K562 (cell line): ENCODE measurements around the gene HS6ST1. TPM values are rescaled to one million over a fixed set of nuclear protein-coding genes. Genes with fewer than 3 reads are reported as not detected.
A peak's percentile ranks its signal among the peaks of the same experiment; 100 is the strongest.

ENCODE experiments used
- ATAC-seq: fragments of 200-7000 bp; cut with Tn5 transposase; 3 replicates; pipeline ENCODE4 v1.9.1; 2020; ENCODE audit warnings: moderate library complexity
- BruUV-seq: library from RNA; stranded (reverse); fragments of 400-500 nt; replicated peaks from 2 replicates; lab custom pipeline; 2021; lab: Mats Ljungman, UMichigan
- CTCF ChIA-PET: fragments of 300-600 bp; formaldehyde crosslinking; extraction: SDS; loops from one replicate; lab custom pipeline; 2021; ENCODE audit warnings: low intra/inter-chr PET ratio; lab: Yijun Ruan, JAX
- POLR2A ChIA-PET: fragments of 300-600, 350-650 bp; sonication (Branson Sonifier 250); formaldehyde crosslinking; extraction: SDS; loops from one replicate; lab custom pipeline; 2021; ENCODE audit warnings: antibody characterized with exemption, inconsistent platforms; lab: Yijun Ruan, JAX
- DNase-seq, 4 experiments: peaks; one replicate each; pipeline versions ENCODE4 v3.0.0 to v3.0.0-alpha.2; 2011 to 2018; ENCODE audit warnings: low spot score in 3 of 4, mixed read lengths in 3 of 4; ENCODE audit errors: extremely low read depth in 1 of 4
- FAIRE-seq: peaks from 2 replicates; lab custom pipeline; 2011; peaks lifted over from hg19 to GRCh38; lab: Jason Lieb, UNC
- H2AFZ ChIP-seq: 2 replicates; pipeline ENCODE4 v1.6.0; 2011; ENCODE audit warnings: low read depth, low read length, control low read depth, inconsistent platforms
- H3K27ac ChIP-seq: fragments of 200-600 bp; 3 replicates; pipeline ENCODE4 v1.8.0; 2011; ENCODE audit warnings: low read depth, mild to moderate bottlenecking, control low read depth, inconsistent platforms, low read length, moderate library complexity, mixed read lengths; ENCODE audit errors: extremely low read depth
- H3K27me3 ChIP-seq, 2 experiments: fragments of 300-600 bp in 1 of 2; 2 replicates in 1 of 2; 3 replicates in 1 of 2; pipeline versions ENCODE4 v1.6.0 to v1.8.0; 2011; ENCODE audit warnings: inconsistent platforms in 2 of 2, low read length in 2 of 2, mild to moderate bottlenecking in 1 of 2, mixed read lengths in 1 of 2, moderate library complexity in 1 of 2; ENCODE audit not compliant: control insufficient read depth in 2 of 2, insufficient read depth in 2 of 2
- H3K36me3 ChIP-seq: fragments of 300-600 bp; 3 replicates; pipeline ENCODE4 v1.8.0; 2011; ENCODE audit warnings: mild to moderate bottlenecking, low read length, inconsistent platforms; ENCODE audit not compliant: control insufficient read depth, insufficient read depth
- H3K4me1 ChIP-seq, 2 experiments: fragments of 200-600 bp in 1 of 2; replicated peaks in 1 of 2; 2 replicates in 1 of 2; 3 replicates in 1 of 2; pipeline versions ENCODE4 v1.5.1 to v1.8.0; 2011; ENCODE audit warnings: inconsistent platforms in 2 of 2, low read length in 2 of 2, mild to moderate bottlenecking in 1 of 2, mixed read lengths in 1 of 2, moderate library complexity in 1 of 2; ENCODE audit not compliant: control insufficient read depth in 2 of 2, insufficient read depth in 2 of 2
- H3K4me2 ChIP-seq: 2 replicates; pipeline ENCODE4 v1.6.1; 2011; ENCODE audit warnings: low read length, control low read depth, inconsistent platforms, mixed read lengths; ENCODE audit not compliant: insufficient read depth
- H3K4me3 ChIP-seq: fragments of 200-600 bp; sonication (generic), shearing (Covaris generic); 2 replicates; pipeline ENCODE4 v1.5.1; 2016; ENCODE audit warnings: control low read depth, inconsistent platforms
- H3K79me2 ChIP-seq: fragments of 200-600 bp; 3 replicates; pipeline ENCODE4 v1.8.0; 2011; ENCODE audit warnings: low read length, inconsistent platforms; ENCODE audit not compliant: control insufficient read depth, insufficient read depth
- H3K9ac ChIP-seq, 2 experiments: 2 replicates each; pipeline versions ENCODE4 v1.6.0 to v1.6.1; 2011; ENCODE audit warnings: low read depth in 2 of 2, low read length in 2 of 2, control low read depth in 1 of 2, inconsistent platforms in 1 of 2, mild to moderate bottlenecking in 1 of 2, mixed read lengths in 1 of 2; ENCODE audit not compliant: insufficient read depth in 1 of 2
- H3K9me1 ChIP-seq: one replicate; pipeline ENCODE4 v1.6.0; 2011; ENCODE audit warnings: inconsistent platforms, mild to moderate bottlenecking, low read length, moderate library complexity; ENCODE audit not compliant: control insufficient read depth, insufficient read depth
- H3K9me3 ChIP-seq: replicated peaks from 2 replicates; pipeline ENCODE4 v1.5.1; 2011; ENCODE audit warnings: low read depth, low read length, inconsistent platforms; ENCODE audit not compliant: control insufficient read depth, insufficient read depth
- H4K20me1 ChIP-seq: replicated peaks from 2 replicates; pipeline ENCODE4 v1.6.1; 2011; ENCODE audit warnings: low read length, inconsistent platforms, mixed read lengths; ENCODE audit not compliant: control insufficient read depth, insufficient read depth
- ZNF124 ChIP-seq: sonication (generic); formaldehyde crosslinking; IDR thresholded peaks from 2 replicates; pipeline ENCODE4 v1.8.1; 2022; ENCODE audit warnings: missing genetic modification reagents
- WGBS: fragments of 100-300 bp; shearing (Covaris generic); methylation state at CpG from one replicate; pipeline ENCODE4 v1.1.6; 2016; ENCODE audit warnings: low coverage, mixed read lengths; ENCODE audit not compliant: insufficient coverage; ENCODE audit errors: missing lambda C conversion rate; 5-methylcytosine and 5-hydroxymethylcytosine counted together
- in situ Hi-C: fragments of 300-500 bp; cut with MboI; formaldehyde crosslinking; loops from 4 replicates; pipeline ENCODE4 v1.15.0; 2018; ENCODE audit warnings: inconsistent platforms, mixed read lengths
- intact Hi-C: fragments of 100-400 bp; cut with micrococcal nuclease; formaldehyde crosslinking; loops from 2 replicates; pipeline ENCODE4 v1.14.2; 2022
- polyA plus RNA-seq, 8 experiments: library from polyadenylated mRNA; depleted of rRNA in 4 of 8; stranded (reverse) in 5 of 8; unstranded in 3 of 8; fragments of >200 nt; fragmentation: Nextera tagmentation in 2 of 8; fragmentation: Illumina TruSeq in 1 of 8; extraction: Ambion mirVana in 2 of 8; extraction: Trizol in 1 of 8; gene quantifications; 2 replicates each; pipeline versions ENCODE4 v1.2.1 to v1.2.3, GENCODE V29; 2011 to 2014; ENCODE audit warnings: inconsistent platforms in 1 of 8, missing spikeins in 1 of 8
- total RNA-seq, 7 experiments: library from RNA; depleted of rRNA in 6 of 7; stranded (reverse); fragments of >200 nt in 6 of 7; fragmentation: Illumina TruSeq in 2 of 7; extraction: Trizol in 2 of 7; gene quantifications; 2 replicates each; pipeline versions ENCODE4 v1.2.1 to v1.2.3, GENCODE V29; 2011 to 2021; ENCODE audit warnings: low replicate concordance in 1 of 7
- TF ChIP-seq, protein P1 (sequence below), 3 experiments: fragments of 200-800 bp in 1 of 3; sonication (Bioruptor generic) in 1 of 3; sonication (generic) in 1 of 3; formaldehyde crosslinking in 1 of 3; IDR thresholded peaks; 2 replicates each; pipeline versions ENCODE4 v1.6.1 to v1.8.0; 2016 to 2022; ENCODE audit warnings: mild to moderate bottlenecking in 2 of 3, missing compliant biosample characterization in 2 of 3, missing genetic modification characterization in 2 of 3, missing genetic modification reagents in 1 of 3

Gene HS6ST1
- total and polyA plus RNA-seq, 9 of the 15 experiments (the other 6 are each of a cell fraction or from before 2014, with no cell fraction given) = 0.06 to 7.4 (median 3.8) TPM

DNA sequence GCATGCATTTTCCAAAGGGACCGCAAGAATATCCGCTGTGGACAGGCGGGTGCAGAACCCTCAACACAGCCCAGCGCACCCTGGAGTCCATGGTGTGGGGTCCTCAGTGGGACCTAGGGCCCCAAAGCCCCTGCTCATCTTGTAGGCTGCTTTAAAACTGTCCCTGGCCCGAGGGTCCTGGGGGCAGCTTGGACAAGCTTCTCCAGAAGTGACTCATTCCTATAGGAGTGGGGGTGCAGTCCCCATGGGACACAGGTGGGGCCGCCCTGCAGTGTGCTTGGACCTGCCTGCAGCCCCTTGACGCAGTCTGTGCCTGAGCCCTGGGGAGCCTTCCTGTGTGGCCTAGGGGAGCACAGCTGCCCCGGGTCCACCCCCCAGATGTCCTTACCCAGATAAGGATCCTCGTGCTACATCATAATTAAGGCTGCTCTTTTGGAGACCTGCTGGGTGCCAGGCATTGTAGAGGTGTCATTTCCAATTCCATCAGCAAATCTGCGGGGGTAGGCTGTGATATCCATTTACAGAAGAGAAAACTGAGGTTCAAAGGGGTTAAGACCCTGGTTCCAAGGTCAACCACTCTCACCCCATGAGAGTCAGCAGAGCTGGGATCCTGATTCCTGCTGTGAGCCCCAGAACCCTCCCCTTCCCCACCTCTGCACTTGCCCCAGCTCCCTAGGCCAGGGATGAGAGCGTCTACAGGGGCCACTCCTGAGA, 1.7 kb upstream of the HS6ST1 start:
- WGBS = 54% methylated on average over 10 of the region's 11 CpGs
- Histone ChIP-seq H3K36me3 (no peaks in the 10 kb centered on the region), H3K4me1 (peaks cover 2 to 70% of the 10 kb centered on the region in 2 experiments; a peak in 3 of 5 replicates), H3K4me3 (no peak overlapping the region), H4K20me1 (peaks cover 24% of the 10 kb centered on the region), H3K9ac (no peak overlapping the region), H3K27ac (no peak overlapping the region), H2AFZ (no peak overlapping the region), H3K79me2 (no peaks in the 10 kb centered on the region), H3K27me3 (peaks cover 0 to 21% of the 10 kb centered on the region in 2 experiments; a peak in 3 of 5 replicates), H3K9me1 (no peaks in the 10 kb centered on the region), H3K4me2 (no peak overlapping the region), H3K9me3 (no peaks in the 10 kb centered on the region)
- ATAC-seq (no peak), DNase-seq (peak in 2 of 4 experiments; percentile 19 to 28), FAIRE-seq (no peak)
- intact Hi-C loops (loop anchor here (10.0 kb wide), 1 partner anchor 164 kb away; no protein-coding TSS in a partner anchor), in situ Hi-C loops (no loop called here)
- CTCF ChIA-PET = no interaction called here
- TF ChIP-seq, protein P1, sequence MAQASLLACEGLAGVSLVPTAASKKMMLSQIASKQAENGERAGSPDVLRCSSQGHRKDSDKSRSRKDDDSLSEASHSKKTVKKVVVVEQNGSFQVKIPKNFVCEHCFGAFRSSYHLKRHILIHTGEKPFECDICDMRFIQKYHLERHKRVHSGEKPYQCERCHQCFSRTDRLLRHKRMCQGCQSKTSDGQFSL (CRISPR knock-in tag; IDR thresholded peaks at IDR 0.05) = peak; percentile 54; the same call in 1 of the 2 replicates
- TF ChIP-seq, protein P1 (tag; IDR thresholded peaks at IDR 0.05) = no peak
- no peak for TF ChIP-seq ZNF124
- POLR2A ChIA-PET = interaction anchor here (0.5 to 1.8 kb wide), 3 partner anchors 11 to 83 kb away, joined by 3 to 7 read pairs (median 5); no protein-coding TSS in a partner anchor
- BruUV-seq = no TSS peak
